HepG2 (cell line): Measurements from ENCODE around the gene HYAL2. TPM values are rescaled to one million over a fixed set of nuclear protein-coding genes. Genes with fewer than 3 reads are reported as not detected.

Source experiments
- ATAC-seq: fragments of 200-7000 bp; cut with Tn5 transposase; 3 replicates; pipeline ENCODE4 v1.9.1; 2020; ENCODE audit warnings: mild to moderate bottlenecking, moderate library complexity
- BruUV-seq: library from RNA; stranded (reverse); fragments of 400-500 nt; replicated peaks from 2 replicates; lab custom pipeline; 2021; lab: Mats Ljungman, UMichigan
- CTCF ChIA-PET: fragments of 300-600 bp; formaldehyde crosslinking; extraction: SDS; loops from one replicate; lab custom pipeline; 2021; ENCODE audit warnings: low total read pairs, inconsistent platforms, low intra/inter-chr PET ratio; lab: Yijun Ruan, JAX
- POLR2A ChIA-PET: fragments of 350-600 bp; sonication (Branson Sonifier 250); formaldehyde crosslinking; loops from one replicate; lab custom pipeline; 2020; ENCODE audit warnings: antibody characterized with exemption, inconsistent platforms; lab: Yijun Ruan, JAX
- DNase-seq: peaks from one replicate; pipeline ENCODE4 v3.0.0-alpha.2; 2015; ENCODE audit warnings: low spot score
- FAIRE-seq: peaks from 3 replicates; lab custom pipeline; 2011; peaks lifted over from hg19 to GRCh38; lab: Jason Lieb, UNC
- H2AFZ ChIP-seq: one replicate; pipeline ENCODE4 v1.6.1; 2011; ENCODE audit warnings: low read length, inconsistent platforms
- H3K27ac ChIP-seq: fragments of 300-600 bp; 3 replicates; pipeline ENCODE4 v1.8.0; 2011; ENCODE audit warnings: mixed run types, mild to moderate bottlenecking, mixed read lengths, low read length, inconsistent platforms; ENCODE audit not compliant: insufficient read depth; ENCODE audit errors: extremely low read length
- H3K27me3 ChIP-seq, 2 experiments: fragments of 200-600 bp in 1 of 2; 2 replicates in 1 of 2; 3 replicates in 1 of 2; pipeline versions ENCODE4 v1.6.0 to v1.8.0; 2011; ENCODE audit warnings: low read length in 2 of 2, mild to moderate bottlenecking in 2 of 2, moderate library complexity in 2 of 2, inconsistent platforms in 1 of 2; ENCODE audit not compliant: insufficient read depth in 2 of 2, control insufficient read depth in 1 of 2
- H3K36me3 ChIP-seq, 2 experiments: fragments of 200-600 bp in 1 of 2; replicated peaks in 1 of 2; 2 replicates in 1 of 2; 3 replicates in 1 of 2; pipeline versions ENCODE4 v1.5.1 to v1.8.0; 2011; ENCODE audit warnings: low read length in 2 of 2, inconsistent platforms in 1 of 2; ENCODE audit not compliant: insufficient read depth in 2 of 2, control insufficient read depth in 1 of 2
- H3K4me1 ChIP-seq: 2 replicates; pipeline ENCODE4 v1.5.1; 2012; ENCODE audit warnings: low read length, inconsistent platforms; ENCODE audit not compliant: insufficient read depth
- H3K4me2 ChIP-seq: 2 replicates; pipeline ENCODE4 v1.6.0; 2011; ENCODE audit warnings: low read depth, low read length, inconsistent platforms
- H3K4me3 ChIP-seq, 3 experiments: fragments of 200-600 bp in 1 of 3; sonication (generic), shearing (Covaris generic) in 1 of 3; replicated peaks in 1 of 3; 2 replicates each; pipeline ENCODE4 v1.5.1; 2011 to 2016; ENCODE audit warnings: low read length in 3 of 3, inconsistent platforms in 2 of 3, low read depth in 2 of 3, mild to moderate bottlenecking in 2 of 3, control low read depth in 1 of 3, mixed read lengths in 1 of 3; ENCODE audit not compliant: insufficient read depth in 1 of 3
- H3K79me2 ChIP-seq: one replicate; pipeline ENCODE4 v1.6.1; 2011; ENCODE audit warnings: low read length, inconsistent platforms; ENCODE audit not compliant: insufficient read depth
- H3K9ac ChIP-seq: 2 replicates; pipeline ENCODE4 v1.6.0; 2011; ENCODE audit warnings: mild to moderate bottlenecking, low read depth, low read length, inconsistent platforms; ENCODE audit not compliant: insufficient read depth
- H3K9me3 ChIP-seq: 2 replicates; pipeline ENCODE4 v1.5.1; 2012; ENCODE audit warnings: mild to moderate bottlenecking, low read length
- H4K20me1 ChIP-seq: 2 replicates; pipeline ENCODE4 v1.6.0; 2011; ENCODE audit warnings: inconsistent platforms, mild to moderate bottlenecking, low read length, moderate library complexity; ENCODE audit not compliant: insufficient read depth
- AGO2 ChIP-seq: fragments of 200-400 bp; formaldehyde crosslinking; optimal IDR thresholded peaks from 2 replicates; pipeline ENCODE3; 2017; ENCODE audit warnings: mild to moderate bottlenecking, low read depth, low read length, moderate library complexity
- HNRNPL ChIP-seq: fragments of 200-400 bp; formaldehyde crosslinking; IDR thresholded peaks from 2 replicates; pipeline ENCODE4 v1.6.1; 2017; ENCODE audit warnings: mild to moderate bottlenecking, low read depth, low read length
- HOMEZ ChIP-seq: IDR thresholded peaks from 2 replicates; pipeline ENCODE4 v1.6.1; 2016; ENCODE audit warnings: low read depth
- KAT8 ChIP-seq: IDR thresholded peaks from 2 replicates; pipeline ENCODE4 v1.6.1; 2016; ENCODE audit warnings: missing genetic modification reagents, missing compliant biosample characterization
- NR2F6 ChIP-seq, 2 experiments: IDR thresholded peaks; 2 replicates each; pipeline ENCODE4 v1.6.1; 2016; ENCODE audit warnings: antibody characterized with exemption in 1 of 2, mild to moderate bottlenecking in 1 of 2
- RBFOX2 ChIP-seq: fragments of 200-400 bp; formaldehyde crosslinking; IDR thresholded peaks from 2 replicates; pipeline ENCODE4 v1.6.1; 2017; ENCODE audit warnings: low read depth, mild to moderate bottlenecking, low read length
- ZNF501 ChIP-seq: sonication (generic); formaldehyde crosslinking; IDR thresholded peaks from 2 replicates; pipeline ENCODE4 v1.5.1; 2020; ENCODE audit warnings: mild to moderate bottlenecking, moderate library complexity, missing genetic modification reagents
- ZNF687 ChIP-seq: sonication (generic); formaldehyde crosslinking; IDR thresholded peaks from 2 replicates; pipeline ENCODE4 v1.5.1; 2020; ENCODE audit warnings: mild to moderate bottlenecking, missing genetic modification reagents, moderate library complexity
- ZSCAN12 ChIP-seq: sonication (generic); formaldehyde crosslinking; IDR thresholded peaks from 2 replicates; pipeline ENCODE4 v1.9.0; 2021; ENCODE audit warnings: mild to moderate bottlenecking, missing genetic modification reagents
- WGBS: methylation state at CpG from one replicate; pipeline ENCODE4 v1.1.6; 2017; ENCODE audit warnings: low lambda C conversion rate; 5-methylcytosine and 5-hydroxymethylcytosine counted together
- in situ Hi-C: cut with HindIII; loops from 2 replicates; pipeline ENCODE4 v1.10.0; 2017; ENCODE audit warnings: low pct_unique_long_range_greater_than_20kb; ENCODE audit not compliant: extremely low pct_ligation_motif_present
- intact Hi-C: fragments of 100-400 bp; cut with micrococcal nuclease; formaldehyde crosslinking; loops from one replicate; pipeline ENCODE4 v1.10.0; 2022; ENCODE audit not compliant: unreplicated experiment
- polyA plus RNA-seq, 8 experiments: library from polyadenylated mRNA; depleted of rRNA in 3 of 8; stranded (reverse) in 7 of 8; unstranded in 1 of 8; fragments of >200 nt; fragmentation: Illumina TruSeq in 4 of 8; extraction: Trizol in 4 of 8; gene quantifications; 2 replicates each; pipeline versions ENCODE4 v1.2.1 to v1.2.3, GENCODE V29; 2011 to 2016; ENCODE audit warnings: low read depth in 4 of 8, missing spikeins in 1 of 8, mixed read lengths in 1 of 8; ENCODE audit not compliant: insufficient read depth in 1 of 8
- total RNA-seq, 5 experiments: library from RNA; depleted of rRNA; stranded (reverse); fragments of >200 nt; fragmentation: Illumina TruSeq; extraction: Trizol; gene quantifications; 2 replicates each; pipeline ENCODE4 v1.2.3, GENCODE V29; 2016; ENCODE audit warnings: low read depth in 1 of 5

The HYAL2 gene
- total and polyA plus RNA-seq, 2 of the 13 experiments (the other 11 are each of a cell fraction or from before 2014, with no cell fraction given), result 76.2 to 102 TPM

- FAIRE-seq, result no peak
- H3K27me3 ChIP-seq, result no peaks in the 10 kb centered on the region; a peak in 1 of 5 replicates
- DNase-seq, result no peak
- WGBS, result 100% methylated on average over 3 of the region's 11 CpGs
- H3K36me3 ChIP-seq, result peaks cover 16 to 32% of the 10 kb centered on the region in 2 experiments
- POLR2A ChIA-PET, result interaction anchor here (1.3 to 13.0 kb wide), 4 partner anchors 10 to 26 kb away, joined by 3 to 222 read pairs (median 6); partner anchors contain the start of genes HYAL1, HYAL3, IFRD2 and NAA80
- H3K79me2 ChIP-seq, result peaks cover 25% of the 10 kb centered on the region
- in situ Hi-C loops, result no loop called here
- CTCF ChIA-PET, result no interaction called here
- no peak overlapping the region for H3K27ac ChIP-seq
- peak overlapping the region; percentile 94; the same call in 1 of the 2 replicates for H3K4me2 ChIP-seq
- no peaks in the 10 kb centered on the region for H4K20me1 ChIP-seq
- no peaks in the 10 kb centered on the region for H3K9me3 ChIP-seq
- BruUV-seq, result no TSS peak
- intact Hi-C loops, result no loop called here
- TF ChIP-seq KAT8 (CRISPR knock-in tag) (no peak), ZNF501 (CRISPR knock-in tag) (no peak), HOMEZ (no peak), ZNF687 (CRISPR knock-in tag) (0 out of 2 replicates have a peak, but pooled peaks have one; percentile 32), AGO2 (peak; percentile 75), RBFOX2 (peak; percentile 36), NR2F6 (IDR thresholded peaks at IDR 0.05) (no peak), NR2F6 (CRISPR knock-in tag; IDR thresholded peaks at IDR 0.05) (no peak), HNRNPL (0 out of 2 replicates have a peak, but pooled peaks have one; percentile 39), ZSCAN12 (CRISPR knock-in tag) (no peak)
- H3K4me3 ChIP-seq, result no peak overlapping the region
- no peak overlapping the region for H2AFZ ChIP-seq
- H3K9ac ChIP-seq, result no peak overlapping the region
- no peak for ATAC-seq
- H3K4me1 ChIP-seq, result peaks cover 58% of the 10 kb centered on the region
Measured at GRCh38 chr3:50318163-50318562, 4.4 kb downstream of the HYAL2 start.
